Activated CD4-positive, alpha-beta T cell treated with anti-CD3 and anti-CD28 coated beads, Interleukin-2, amount 50 U/mL, for 48 hours (primary cell): ENCODE results near the gene MINDY3.
"Not testable (repeated sequence)": the region's sequence is repeated elsewhere in the genome, so short reads cannot be mapped to it uniquely, and the experiment has no call there.

Source experiments
- DNase-seq, 2 experiments: peaks; one replicate each; pipeline ENCODE4 v3.0.0-alpha.2; 2020

Gene MINDY3

DNA sequence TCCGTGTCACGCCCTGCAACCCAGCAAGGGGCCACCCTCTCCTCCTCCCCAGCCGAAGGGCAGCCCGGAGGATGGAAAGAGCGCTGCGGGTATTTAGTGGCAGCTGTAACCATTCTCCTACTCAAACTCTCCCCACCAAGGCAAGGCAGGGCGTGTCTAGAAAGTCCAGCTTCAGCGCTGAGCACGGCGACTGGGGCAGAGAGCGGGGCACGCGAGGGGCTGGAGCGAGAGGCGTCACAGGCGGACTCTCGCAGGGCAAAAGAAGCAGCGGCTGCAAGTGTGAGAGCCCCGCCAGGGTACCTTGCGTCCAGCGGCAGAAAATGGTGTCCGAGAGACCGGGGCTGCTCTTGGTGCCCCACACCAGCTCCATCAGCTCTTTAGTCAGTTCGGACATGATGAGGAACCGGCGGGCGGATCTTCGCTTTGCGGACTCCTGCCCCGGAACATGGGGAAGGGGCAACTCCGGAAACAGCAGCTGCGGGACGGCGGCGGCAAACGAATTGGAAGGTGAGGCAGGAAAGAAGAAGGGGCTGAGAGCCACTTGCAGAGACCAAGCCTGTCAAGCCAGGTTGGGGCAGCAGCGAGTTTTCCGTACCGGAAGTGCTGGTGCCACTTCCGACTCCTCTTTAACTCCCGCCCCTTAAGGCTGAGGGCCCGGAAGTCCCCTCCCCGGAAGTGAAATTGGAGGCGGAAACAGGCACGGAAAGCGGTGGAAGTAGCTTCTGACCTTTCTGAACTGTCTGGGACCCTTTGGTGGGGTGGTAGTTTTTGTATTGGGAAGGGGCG lies at the start of gene MINDY3:
MINDY3 (minus strand) TSS at position 602 of the 786 bp plus-strand sequence; CDS start at position 394, 208 bp downstream.
- peak; percentile 79 to 83 for DNase-seq

DNA sequence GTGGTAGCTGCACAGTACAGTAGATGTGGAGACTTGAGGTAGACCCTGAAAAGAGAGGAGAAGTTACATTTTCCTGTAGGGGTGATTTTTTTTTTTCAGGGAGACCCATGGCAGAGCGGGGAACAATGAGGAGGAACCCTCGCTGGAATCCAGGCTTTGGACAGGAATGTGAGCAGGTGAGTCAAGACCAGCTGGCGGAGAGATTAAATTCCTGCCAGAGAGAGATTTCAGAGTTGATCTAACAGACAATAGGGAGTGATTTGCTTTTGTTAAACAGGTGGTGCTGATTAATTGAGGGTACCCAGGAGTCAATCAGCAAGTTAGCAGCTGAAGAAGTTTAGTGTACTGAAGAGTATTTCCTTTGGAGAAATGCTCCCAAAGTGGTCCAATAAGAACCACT lies 41.6 kb upstream of the MINDY3 start:
- DNase-seq: no peak

DNA sequence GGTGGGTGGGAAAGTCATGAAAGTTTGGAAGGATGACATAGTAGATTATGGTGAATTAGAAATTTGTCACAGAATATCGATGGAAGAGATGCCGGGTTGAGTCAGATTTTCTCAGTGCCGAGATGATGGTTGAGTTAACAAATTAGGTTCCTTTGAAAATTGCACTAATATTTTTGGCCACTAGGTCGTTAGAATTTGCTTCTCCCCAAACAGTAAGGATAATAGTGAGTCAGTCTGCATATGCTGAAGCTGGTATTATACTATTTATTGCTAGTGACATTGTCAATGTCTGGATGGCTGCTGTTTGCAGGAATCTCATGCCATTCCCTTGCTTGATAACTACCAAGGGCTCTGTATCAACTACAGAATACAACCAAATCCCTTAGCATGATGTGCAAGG lies 37.7 kb upstream of the MINDY3 start:
- no peak for DNase-seq

DNA sequence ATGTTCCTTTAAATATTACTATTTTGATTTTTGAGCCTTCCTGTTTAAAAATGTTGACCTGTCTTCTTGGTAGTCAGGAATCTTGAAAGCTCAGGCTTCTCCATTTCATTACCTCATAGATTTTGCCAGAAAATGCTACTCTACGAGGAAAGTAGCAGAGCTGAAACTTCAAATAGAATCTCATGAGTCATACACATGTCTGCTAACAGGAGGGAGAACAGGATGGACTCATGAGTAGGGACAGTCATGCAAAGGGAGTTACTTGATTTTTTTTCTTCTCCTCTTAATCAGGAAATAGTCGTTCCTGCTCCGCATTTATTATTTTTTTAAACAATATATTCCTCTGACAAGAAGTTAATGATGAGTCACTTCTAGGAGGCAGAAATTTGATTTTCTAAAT lies 37.0 kb upstream of the MINDY3 start:
- no peak for DNase-seq

DNA sequence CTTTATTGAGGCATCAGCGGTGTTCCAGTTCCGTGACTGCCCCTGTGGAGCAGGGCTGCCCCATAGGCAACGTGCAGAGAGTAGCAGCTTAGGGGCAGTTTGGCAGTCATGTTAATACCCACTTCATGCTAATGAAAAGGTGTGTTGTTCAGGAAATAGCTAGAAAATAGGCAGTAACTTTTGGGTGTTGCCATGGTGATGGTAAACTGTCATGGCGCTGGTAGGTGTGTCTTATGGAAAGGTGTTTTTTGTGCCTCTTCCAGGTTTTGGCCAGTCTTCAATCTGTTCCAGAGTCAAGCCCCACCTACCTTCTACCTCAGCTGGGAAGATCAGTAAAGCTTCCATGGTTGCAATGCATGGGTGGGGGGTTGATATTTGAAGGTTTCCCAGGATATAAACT lies 36.3 kb upstream of the MINDY3 start:
- no peak for DNase-seq

DNA sequence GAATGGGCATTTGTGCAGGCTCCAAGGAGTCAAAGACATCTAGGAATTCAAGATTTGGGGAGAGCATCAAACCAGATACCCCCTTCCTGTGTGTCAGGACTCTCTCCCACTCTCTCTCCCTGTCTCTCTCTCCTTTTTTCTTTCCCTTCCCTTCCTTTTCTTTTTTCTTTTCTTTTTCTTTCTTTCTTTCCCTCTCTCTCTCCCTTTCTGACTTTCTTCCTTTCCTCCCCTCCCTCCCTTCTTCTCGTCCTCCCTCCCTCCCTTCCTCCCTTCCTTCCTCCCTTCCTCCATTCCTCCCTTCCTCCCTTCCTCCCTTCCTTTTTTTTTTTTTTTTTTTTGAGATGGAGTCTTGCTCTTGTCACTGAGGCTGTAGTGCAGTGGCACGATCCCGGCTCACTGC lies 24.1 kb upstream of the MINDY3 start:
- no peak for DNase-seq

DNA sequence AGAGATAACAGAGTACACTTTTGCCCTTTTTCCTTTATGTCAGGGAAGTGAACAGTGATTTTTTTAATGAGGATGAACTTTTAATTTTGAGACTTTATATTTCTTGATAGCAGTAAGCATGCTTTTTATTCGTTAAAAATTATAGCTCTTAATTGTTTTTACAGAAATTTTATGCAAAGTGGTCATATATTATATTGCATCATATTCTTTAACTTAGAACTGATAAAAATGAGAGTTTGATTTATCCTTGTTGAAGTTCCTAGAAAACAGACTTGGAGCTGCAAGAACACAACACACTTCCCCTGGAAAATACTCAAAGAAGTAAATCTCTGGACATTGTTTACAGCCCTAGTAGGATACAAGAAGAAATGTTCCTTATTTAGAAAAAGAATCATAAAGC lies 21.2 kb upstream of the MINDY3 start:
- no peak for DNase-seq

DNA sequence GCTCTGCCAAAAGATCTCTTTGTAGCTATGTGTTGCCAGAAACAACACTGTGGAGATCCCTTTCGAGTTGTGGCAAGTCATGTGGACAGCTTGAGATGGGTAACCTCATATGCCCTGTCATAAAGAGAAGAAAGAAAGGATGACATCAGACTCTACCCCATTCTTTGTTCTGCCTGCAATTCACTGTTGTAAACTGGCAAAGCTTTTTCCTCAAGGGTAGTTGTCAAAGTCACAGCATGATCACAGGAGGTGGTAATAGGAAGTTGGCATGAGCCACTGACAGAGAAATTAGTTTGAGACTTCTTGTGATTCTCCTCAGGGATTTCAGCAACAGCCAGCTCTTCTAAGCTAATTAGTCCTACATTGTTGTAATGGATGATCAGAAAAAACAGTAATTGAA lies 19.4 kb upstream of the MINDY3 start:
- no peak for DNase-seq

DNA sequence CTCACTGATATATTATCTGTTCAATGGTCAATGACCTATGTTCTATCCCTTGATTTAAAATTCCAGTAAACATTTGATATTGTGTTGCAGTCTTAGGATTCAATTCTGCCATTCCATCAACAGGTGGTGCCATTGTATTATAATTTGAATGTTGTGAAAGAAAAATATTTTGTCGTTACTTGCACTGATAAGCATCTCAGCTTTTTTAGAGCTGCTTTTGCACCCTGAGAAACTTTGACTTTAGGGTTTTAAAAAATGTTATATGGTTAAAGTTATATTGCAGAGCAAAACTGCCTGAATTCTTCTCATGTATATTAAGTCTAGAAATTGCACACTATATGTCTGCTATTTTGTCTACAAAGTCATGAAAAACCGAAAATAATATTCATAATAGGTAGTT lies 18.8 kb upstream of the MINDY3 start:
- DNase-seq: no peak

DNA sequence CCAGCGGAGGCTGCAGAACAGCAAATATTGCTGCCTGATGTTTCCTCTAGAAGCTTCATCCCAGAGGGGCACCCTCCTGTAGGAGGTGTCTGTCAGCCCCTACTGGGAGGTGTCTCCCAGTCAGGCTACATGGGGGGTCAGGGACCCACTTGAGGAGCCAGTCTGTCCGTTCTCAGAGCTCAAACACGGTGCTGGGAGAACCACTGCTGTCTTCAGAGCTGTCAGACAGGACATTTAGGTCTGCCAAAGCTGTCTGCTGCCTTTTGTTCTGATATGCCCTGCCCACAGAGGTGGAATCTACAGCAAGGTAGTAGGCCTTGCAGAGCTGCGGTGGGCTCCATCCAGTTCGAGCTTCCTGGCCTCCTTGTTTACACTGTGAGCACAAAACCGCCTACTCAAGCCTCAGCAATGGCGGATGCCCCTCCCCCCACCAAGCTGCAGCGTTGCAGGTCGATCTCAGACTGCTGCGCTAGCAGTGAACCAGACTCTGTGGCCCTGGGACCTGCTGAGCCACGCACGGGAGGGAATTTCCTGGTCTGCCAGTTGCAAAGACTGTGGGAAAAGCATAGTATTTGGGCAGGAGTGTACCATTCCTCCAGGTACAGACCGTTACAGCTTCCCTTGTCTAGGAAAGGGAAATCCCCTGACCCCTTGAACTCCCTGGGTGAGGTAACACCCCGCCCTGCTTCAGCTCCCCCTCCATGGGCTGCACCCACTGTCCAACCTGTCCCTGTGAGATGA lies 17.7 kb upstream of the MINDY3 start:
- no peak for DNase-seq

DNA sequence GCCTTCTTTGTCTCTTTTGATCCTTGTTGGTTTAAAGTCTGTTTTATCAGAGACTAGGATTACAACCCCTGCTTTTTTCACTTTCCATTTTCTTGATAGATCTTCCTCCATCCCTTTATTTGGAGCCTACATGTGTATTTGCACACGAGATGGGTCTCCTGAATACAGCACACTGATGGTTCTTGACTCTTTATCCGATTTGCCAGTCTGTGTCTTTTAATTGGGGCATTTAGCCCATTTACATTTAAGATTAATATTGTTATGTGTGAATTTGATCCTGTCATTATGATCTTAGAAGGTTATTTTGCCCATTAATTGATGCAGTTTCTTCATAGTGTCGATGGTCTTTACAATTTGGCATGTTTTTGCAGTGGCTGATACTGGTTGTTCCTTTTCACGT lies 16.0 kb upstream of the MINDY3 start:
- not testable (repeated sequence) for DNase-seq

DNA sequence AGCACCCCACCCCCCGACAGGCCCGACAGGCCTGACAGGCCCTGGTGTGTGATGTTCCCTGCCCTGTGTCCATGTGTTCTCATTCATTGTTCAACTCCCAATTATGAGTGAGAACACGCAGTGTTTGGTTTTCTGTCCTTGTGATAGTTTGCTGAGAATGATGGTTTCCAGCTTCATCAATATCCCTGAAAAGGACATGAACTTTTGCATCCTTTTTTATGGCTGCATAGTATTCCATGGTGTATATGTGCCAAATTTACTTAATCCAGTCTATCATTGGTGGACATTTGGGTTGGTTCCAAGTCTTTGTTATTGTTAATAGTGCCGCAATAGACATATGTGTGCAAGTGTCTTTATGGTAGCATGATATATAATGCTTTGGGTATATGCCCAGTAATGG lies 12.3 kb upstream of the MINDY3 start:
- not testable (repeated sequence) for DNase-seq

DNA sequence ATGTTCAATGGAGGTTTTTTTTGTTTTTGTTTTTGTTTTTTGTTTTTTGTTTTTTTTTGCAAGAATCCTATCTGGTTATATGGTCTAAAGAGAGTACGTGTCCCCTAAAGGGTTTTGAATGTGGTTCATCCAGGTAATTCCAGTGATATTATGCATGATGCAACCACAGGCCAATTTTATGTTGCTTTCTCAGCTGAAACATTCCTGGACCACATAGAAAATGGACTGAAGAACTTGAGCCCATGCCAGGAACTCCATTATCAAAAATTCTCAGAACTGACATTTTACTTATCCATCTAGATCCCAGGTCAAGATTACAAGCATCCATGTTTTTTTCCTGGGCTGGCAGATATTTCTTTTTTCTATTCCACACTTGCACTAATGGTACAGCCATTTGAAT lies 11.5 kb upstream of the MINDY3 start:
- no peak for DNase-seq

DNA sequence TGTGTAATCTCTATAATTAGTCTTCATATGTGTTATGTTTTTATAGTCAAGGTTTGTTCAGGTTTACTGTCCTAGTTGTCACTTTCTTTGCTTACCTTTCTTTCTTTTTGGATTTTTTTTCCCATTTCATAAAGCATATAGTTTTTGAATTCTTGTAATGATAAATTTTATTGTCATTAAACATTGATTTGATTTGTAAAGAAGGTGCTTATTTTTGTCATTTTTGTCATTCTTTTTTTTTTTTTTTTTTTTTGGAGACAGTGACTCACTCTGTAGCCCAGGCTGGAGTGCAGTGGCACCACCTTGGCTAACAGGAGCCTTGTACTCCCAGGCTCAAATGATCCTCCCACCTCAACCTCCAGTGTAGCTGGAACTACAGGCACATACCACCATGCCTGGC lies 9.6 kb upstream of the MINDY3 start:
- DNase-seq: no peak

DNA sequence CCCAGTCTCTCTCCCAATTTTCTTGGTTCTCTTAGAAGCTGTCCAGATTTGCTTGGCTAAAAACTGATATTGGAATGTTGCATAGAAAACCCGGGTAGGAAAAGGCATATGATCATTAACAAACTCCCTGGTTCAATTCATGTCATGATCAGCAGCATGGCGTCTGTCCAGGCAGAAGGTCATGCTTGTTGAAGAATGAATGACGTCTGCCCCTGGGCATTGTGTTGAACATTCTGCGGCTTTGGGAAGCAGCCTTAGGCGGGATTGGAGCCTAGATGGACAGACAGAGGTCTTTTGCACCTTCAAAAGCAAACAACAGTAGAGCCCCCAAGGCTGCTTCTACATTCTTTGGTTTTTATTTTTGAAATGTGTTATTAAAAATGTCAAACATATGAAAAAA lies 7.7 kb upstream of the MINDY3 start:
- DNase-seq: no peak

DNA sequence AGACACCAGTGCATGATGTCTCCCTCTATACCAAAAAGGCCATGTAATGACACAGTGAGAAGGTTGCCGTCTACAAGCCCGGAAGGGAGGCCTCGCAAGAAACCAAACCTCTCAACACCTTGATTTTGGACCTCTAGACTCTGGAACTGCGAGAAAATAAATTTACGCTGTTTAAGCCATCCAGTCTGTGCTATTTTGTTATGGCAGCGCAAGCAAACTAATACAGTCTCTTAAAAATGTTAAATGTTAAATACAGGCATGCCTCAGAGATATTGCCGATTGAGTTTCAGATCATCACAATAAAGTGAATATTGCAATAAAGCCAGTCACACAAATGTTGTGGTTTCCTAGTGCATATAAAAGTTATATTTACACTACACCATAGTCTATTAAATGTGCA lies 5.0 kb upstream of the MINDY3 start:
- DNase-seq: no peak

DNA sequence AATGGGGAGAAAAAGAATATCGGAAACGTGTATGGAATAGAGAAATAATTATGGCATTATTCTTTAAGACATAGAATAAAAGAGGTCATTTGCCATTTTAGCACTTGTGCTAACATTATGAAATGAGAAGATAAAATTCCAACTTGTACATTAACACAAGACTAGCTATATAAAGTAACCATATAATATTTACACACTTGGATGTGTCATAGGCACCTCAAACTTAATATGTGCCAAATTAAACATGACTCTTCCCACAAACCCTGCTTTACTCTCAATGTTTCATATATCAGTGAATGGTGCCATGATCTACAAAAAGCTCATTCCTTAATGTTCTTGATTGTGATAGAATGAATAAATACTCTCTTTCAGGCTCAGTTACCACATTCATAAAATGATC lies 4.1 kb upstream of the MINDY3 start:
- DNase-seq: no peak

DNA sequence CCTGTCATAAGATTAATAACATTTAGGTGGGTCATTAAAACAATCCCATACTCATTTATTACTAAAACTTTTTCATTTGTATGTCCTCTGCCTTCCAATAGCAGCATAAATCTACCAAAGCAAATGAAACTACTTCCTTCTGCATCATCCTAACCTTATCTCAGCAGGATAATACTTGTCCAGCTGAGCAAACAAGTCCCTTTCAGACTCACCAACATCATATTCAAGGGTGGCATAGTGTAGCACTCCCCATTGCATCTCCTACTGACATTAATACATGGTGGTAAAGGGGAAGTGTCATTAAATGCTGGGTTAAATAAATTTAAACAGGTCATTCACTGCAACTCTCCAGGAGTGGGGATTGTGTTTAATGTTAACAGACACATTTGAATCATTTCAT lies 3.4 kb upstream of the MINDY3 start:
- DNase-seq: no peak

DNA sequence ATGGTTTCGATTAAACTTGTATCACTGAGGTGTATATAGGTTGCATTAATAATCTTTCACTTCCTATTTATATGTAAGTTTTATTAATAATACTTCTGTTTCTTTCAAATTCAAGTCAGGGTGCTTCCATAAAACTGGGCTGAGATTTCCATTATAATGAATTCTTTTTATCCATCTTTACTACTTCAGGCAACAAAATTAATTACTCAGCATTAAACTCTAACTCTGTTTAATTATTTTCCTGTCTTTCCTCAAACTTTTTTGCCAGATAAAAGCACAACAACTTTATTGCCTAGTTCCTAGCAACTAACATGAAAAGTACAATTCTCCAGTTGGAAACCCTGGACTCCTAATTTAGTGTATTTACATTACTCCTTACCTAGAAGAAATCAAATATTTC lies 3.0 kb upstream of the MINDY3 start:
- DNase-seq: no peak

DNA sequence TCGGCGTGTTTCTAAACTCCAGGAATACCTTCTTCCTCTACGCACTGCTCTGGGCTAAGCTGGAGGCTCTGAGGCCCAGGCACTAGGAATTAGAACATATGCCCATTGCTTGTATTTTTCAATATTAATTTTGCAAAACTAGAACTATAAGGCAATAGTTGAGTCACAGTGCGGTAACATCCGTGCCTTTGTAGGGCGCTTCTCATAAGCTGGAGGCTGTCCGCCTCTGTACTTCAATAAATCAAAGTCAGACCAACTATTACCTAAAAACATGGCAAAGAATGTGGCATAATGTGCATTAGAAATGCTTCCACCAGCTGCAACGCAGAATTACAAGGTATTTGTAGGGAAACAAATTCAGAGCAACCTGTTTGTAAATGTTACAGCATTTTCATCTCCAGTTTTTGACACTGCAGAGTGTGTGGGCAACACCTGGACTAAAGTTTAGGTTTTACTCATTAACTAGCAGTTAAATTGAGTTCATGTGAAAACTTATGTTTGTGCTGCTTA lies 440 bp upstream of the MINDY3 start:
- no peak for DNase-seq

DNA sequence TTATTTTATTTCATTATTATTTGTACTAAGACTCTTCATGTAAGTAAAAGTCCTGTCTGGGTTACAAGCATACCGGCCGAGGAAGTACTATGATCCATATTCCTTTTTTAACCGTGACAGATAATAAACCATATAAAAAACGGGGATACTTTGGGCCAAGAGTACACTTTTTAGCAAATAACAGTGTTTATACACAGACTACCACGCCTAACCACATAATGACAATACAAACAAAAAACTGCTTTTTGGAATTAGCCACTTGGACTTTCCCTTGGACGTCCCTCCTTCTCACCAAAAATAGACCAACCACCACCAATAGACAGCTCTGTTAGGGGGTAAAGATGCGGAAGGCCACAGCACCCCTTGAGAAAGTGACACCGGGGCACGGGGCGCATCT lies 800 bp downstream of the MINDY3 start:
- no peak for DNase-seq

DNA sequence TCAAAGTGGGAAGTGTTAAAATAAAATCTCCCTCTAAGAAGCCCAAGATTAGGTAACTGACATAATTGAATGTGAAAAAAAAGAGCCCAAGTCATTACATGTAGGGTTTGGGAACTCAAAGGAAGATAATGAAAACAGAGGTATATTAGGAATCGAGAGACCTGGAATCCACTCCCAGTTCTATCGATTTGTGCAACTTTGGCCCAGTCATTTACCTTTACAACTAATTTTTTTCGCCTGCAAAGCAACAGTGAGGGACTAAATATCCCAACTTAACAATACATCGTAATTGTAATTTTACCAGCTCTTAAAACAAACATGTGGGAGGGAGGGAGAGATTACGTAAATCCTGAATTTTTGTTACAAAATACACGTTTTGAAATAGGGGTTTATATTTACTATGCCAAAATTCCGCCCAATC lies 1.4 kb downstream of the MINDY3 start:
- DNase-seq: no peak

DNA sequence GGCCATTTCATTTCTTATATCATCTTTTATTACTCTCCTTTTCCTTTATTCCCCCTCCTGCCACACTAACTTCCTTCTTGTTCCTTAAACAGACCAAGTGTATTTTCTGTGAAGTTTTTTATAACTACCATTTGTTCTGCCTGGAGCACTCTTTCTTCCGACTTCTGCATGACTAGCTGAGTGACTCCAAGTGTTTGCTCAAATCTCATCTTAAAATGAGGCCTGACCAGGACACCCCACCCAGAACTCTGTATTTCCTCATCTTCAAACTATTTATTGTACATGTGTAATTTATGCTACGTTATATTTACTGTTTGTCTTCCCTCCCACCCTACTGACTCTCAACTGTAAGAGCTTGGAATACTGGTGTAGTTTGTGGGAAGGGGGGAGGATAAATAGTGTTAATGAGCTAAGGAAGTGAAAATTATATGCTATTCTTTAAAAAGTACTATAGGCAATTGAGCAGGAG lies 3.2 kb downstream of the MINDY3 start:
- no peak for DNase-seq

DNA sequence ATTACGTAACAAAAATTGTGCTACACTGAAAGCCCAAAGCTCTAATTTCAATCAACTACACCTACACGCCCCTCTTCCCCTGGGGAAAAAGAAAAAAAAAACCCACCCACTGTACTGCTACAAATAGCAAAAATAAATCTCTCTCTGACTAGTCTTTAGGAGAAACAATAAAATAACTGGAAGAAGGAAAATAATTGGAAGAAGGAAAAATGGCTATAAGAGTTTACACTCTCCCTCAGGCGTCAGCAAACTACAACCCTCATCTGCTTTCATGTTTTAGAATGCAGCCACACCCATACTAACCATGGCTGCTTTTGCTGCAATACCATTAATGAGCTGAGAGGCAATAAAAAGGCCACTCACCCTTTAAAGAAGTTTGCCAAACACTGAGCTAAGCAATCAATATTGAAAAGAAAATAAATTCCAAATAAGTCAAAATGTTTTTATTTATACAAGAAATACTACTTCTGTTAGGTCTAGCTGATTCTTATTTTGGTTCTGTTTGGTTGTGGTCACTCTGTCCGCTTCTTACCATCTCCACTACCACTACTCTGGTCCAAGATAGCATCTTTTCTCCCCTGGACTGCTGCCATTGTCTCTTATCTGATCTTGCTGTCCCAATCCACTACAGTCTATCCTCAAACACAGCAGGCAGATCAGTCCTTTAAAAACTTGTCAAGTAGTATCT lies 3.8 kb downstream of the MINDY3 start:
- no peak for DNase-seq
